Urinary bladder (tissue), 4 donors: ENCODE data around the gene SLC25A42. TPM values are rescaled to one million over a fixed set of nuclear protein-coding genes. Genes with fewer than 3 reads are reported as not detected.
"Not testable (repeated sequence)": the region's sequence is repeated elsewhere in the genome, so short reads cannot be mapped to it uniquely, and the experiment has no call there.

Experiments
- DNase-seq: peaks from one replicate; pipeline ENCODE4 v3.0.0-alpha.2; 2015; ENCODE audit errors: extremely low spot score
- H3K27ac ChIP-seq: one replicate; pipeline ENCODE4 v1.5.1; 2013; ENCODE audit warnings: low read depth, mild to moderate bottlenecking, moderate library complexity
- H3K36me3 ChIP-seq: one replicate; pipeline ENCODE4 v1.6.1; 2013; ENCODE audit warnings: mild to moderate bottlenecking, moderate library complexity; ENCODE audit not compliant: insufficient read depth
- H3K4me1 ChIP-seq: one replicate; pipeline ENCODE4 v1.6.1; 2013; ENCODE audit warnings: mild to moderate bottlenecking, moderate library complexity; ENCODE audit not compliant: insufficient read depth
- H3K4me3 ChIP-seq: one replicate; pipeline ENCODE4 v1.5.1; 2013; ENCODE audit warnings: low read depth, low read length
- WGBS: extraction: QIAGEN DNeasy Blood & Tissue Kit; methylation state at CpG from one replicate; pipeline ENCODE4 v1.1.7; 2013; 5-methylcytosine and 5-hydroxymethylcytosine counted together
- polyA plus RNA-seq: library from polyadenylated mRNA; stranded (reverse); fragments of 200-250 nt; gene quantifications from one replicate; pipeline ENCODE4 v1.2.3, GENCODE V29; 2013
- total RNA-seq: library from RNA; depleted of rRNA; stranded (reverse); fragments of >200 nt; gene quantifications from one replicate; pipeline ENCODE4 v1.2.3, GENCODE V29; 2014
- donor health status: healthy with polysubstance abuse.
- donor health status: healthy.

The SLC25A42 gene
- total RNA-seq (7.1 TPM), polyA plus RNA-seq (14.8 TPM)

GRCh38 chr19:19063183-19064097, at the start of gene SLC25A42:
TSS of gene SLC25A42 (plus strand) at chr19:19063994. CDS start at chr19:19096125, 32,131 bp downstream.
- Histone ChIP-seq H3K4me1 (no peaks in the 10 kb centered on the region), H3K36me3 (no peaks in the 10 kb centered on the region), H3K27ac (peak within 1 kb of the TSS; percentile 32), H3K4me3 (peak within 1 kb of the TSS; percentile 69)
- peak; percentile 99 for DNase-seq
- 3% methylated on average over 77 of the region's 77 CpGs for WGBS

GRCh38 chr19:19021115-19021514, 42.7 kb upstream of the SLC25A42 start:
- 43% methylated on average over 3 of the region's 3 CpGs for WGBS
- no peak overlapping the region for H3K27ac ChIP-seq
- no peaks in the 10 kb centered on the region for H3K4me1 ChIP-seq
- peaks cover 3% of the 10 kb centered on the region for H3K36me3 ChIP-seq
- DNase-seq: no peak
- H3K4me3 ChIP-seq: no peak overlapping the region

- Histone ChIP-seq H3K27ac (no peak overlapping the region), H3K4me1 (no peaks in the 10 kb centered on the region), H3K36me3 (peaks cover 1% of the 10 kb centered on the region), H3K4me3 (no peak overlapping the region)
- WGBS: 86% methylated on average over 4 of the region's 4 CpGs
- DNase-seq: no peak
These were observed 41.3 kb upstream of the SLC25A42 start for GRCh38 chr19:19022380-19022961.

GRCh38 chr19:19023376-19023775, 40.4 kb upstream of the SLC25A42 start:
- H3K36me3 ChIP-seq, H3K4me1 ChIP-seq, H3K27ac ChIP-seq, DNase-seq, H3K4me3 ChIP-seq: not testable (repeated sequence)
- 93% methylated on average over 1 of the region's 1 CpG for WGBS

GRCh38 chr19:19025861-19026260, 37.9 kb upstream of the SLC25A42 start:
- no peak for DNase-seq
- WGBS: 96% methylated on average over 11 of the region's 11 CpGs
- Histone ChIP-seq H3K27ac (no peak overlapping the region), H3K36me3 (no peaks in the 10 kb centered on the region), H3K4me3 (no peak overlapping the region), H3K4me1 (no peaks in the 10 kb centered on the region)

GRCh38 chr19:19026299-19026971, 37.4 kb upstream of the SLC25A42 start:
- 60% methylated on average over 10 of the region's 10 CpGs for WGBS
- H3K27ac ChIP-seq: no peak overlapping the region
- DNase-seq: no peak
- H3K4me1 ChIP-seq: no peaks in the 10 kb centered on the region
- H3K4me3 ChIP-seq: no peak overlapping the region
- no peaks in the 10 kb centered on the region for H3K36me3 ChIP-seq

GRCh38 chr19:19027228-19027627, 36.6 kb upstream of the SLC25A42 start:
- H3K27ac ChIP-seq: no peak overlapping the region
- no peaks in the 10 kb centered on the region for H3K36me3 ChIP-seq

GRCh38 chr19:19028526-19028925, 35.3 kb upstream of the SLC25A42 start:
- WGBS: 93% methylated on average over 9 of the region's 9 CpGs
- Histone ChIP-seq H3K36me3 (no peaks in the 10 kb centered on the region), H3K4me3 (no peak overlapping the region), H3K27ac (no peak overlapping the region), H3K4me1 (no peaks in the 10 kb centered on the region)
- DNase-seq: no peak

More at GRCh38 chr19:19027228-19027627, 36.6 kb upstream of the SLC25A42 start:
- H3K4me3 ChIP-seq: no peak overlapping the region
- WGBS: 88% methylated on average over 4 of the region's 4 CpGs
- DNase-seq: no peak
- no peaks in the 10 kb centered on the region for H3K4me1 ChIP-seq

GRCh38 chr19:19031891-19032290, 31.9 kb upstream of the SLC25A42 start:
- Histone ChIP-seq H3K4me1 (peaks cover 2% of the 10 kb centered on the region), H3K36me3 (no peaks in the 10 kb centered on the region), H3K4me3 (no peak overlapping the region), H3K27ac (no peak overlapping the region)
- WGBS: 67% methylated on average over 5 of the region's 5 CpGs
- no peak for DNase-seq

GRCh38 chr19:19032420-19033175, 31.2 kb upstream of the SLC25A42 start:
- WGBS: 2% methylated on average over 31 of the region's 31 CpGs
- Histone ChIP-seq H3K27ac (peak overlapping the region; percentile 55), H3K4me1 (peaks cover 2% of the 10 kb centered on the region), H3K4me3 (peak overlapping the region; percentile 87), H3K36me3 (no peaks in the 10 kb centered on the region)
- DNase-seq: peak; percentile 83

- under 1% methylated on average over 32 of the region's 32 CpGs for WGBS
- Histone ChIP-seq H3K4me3 (peak overlapping the region; percentile 87), H3K36me3 (no peaks in the 10 kb centered on the region), H3K27ac (peak overlapping the region; percentile 55), H3K4me1 (peaks cover 2% of the 10 kb centered on the region)
- DNase-seq: no peak
These were observed 30.7 kb upstream of the SLC25A42 start for GRCh38 chr19:19033176-19033425.

- peak; percentile 39 for DNase-seq
- no peaks in the 10 kb centered on the region for H3K36me3 ChIP-seq
- H3K4me3 ChIP-seq: peak within 1 kb of the TSS; percentile 87
- WGBS: under 1% methylated on average over 94 of the region's 94 CpGs
- peak within 1 kb of the TSS; percentile 95 for H3K27ac ChIP-seq
- H3K4me1 ChIP-seq: peaks cover 2% of the 10 kb centered on the region
These were observed 30.2 kb upstream of the SLC25A42 start, which contains the start of the genes ARMC6 and SUGP2 for GRCh38 chr19:19033426-19034203. TSS of gene ARMC6 (plus strand) at chr19:19033603. CDS start at chr19:19034210, 607 bp downstream. TSS of gene SUGP2 (minus strand) at chr19:19033517. CDS start at chr19:19031071, 2,446 bp downstream.
